ENCODE measurements around the gene CLEC11A.

DNA sequence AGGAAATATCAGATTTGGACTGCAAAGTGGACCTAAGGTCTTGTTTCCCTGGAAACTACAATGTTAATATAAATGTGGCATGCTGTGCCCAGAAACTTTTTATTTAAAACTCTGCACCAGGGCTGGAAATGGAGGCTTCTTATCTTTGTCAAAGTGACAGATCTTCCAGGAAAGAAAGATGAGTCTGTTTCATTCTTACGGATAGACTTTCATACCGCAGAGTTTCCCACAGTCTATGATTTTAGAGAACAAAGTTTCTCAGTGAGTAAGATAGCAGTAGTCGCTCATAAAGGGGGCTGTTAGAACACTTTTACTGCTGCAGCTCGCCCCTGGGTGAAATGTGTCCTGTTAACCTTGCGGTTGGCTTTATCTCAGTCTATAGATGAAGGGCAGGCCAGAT, 6.7 kb downstream of the CLEC11A start:
- TF ChIP-seq, protein P1, sequence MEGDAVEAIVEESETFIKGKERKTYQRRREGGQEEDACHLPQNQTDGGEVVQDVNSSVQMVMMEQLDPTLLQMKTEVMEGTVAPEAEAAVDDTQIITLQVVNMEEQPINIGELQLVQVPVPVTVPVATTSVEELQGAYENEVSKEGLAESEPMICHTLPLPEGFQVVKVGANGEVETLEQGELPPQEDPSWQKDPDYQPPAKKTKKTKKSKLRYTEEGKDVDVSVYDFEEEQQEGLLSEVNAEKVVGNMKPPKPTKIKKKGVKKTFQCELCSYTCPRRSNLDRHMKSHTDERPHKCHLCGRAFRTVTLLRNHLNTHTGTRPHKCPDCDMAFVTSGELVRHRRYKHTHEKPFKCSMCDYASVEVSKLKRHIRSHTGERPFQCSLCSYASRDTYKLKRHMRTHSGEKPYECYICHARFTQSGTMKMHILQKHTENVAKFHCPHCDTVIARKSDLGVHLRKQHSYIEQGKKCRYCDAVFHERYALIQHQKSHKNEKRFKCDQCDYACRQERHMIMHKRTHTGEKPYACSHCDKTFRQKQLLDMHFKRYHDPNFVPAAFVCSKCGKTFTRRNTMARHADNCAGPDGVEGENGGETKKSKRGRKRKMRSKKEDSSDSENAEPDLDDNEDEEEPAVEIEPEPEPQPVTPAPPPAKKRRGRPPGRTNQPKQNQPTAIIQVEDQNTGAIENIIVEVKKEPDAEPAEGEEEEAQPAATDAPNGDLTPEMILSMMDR (IDR thresholded peaks at IDR 0.05), result no peak
- no peak for TF ChIP-seq JUNB (IDR thresholded peaks at IDR 0.05)
- no peak for TF ChIP-seq POLR2A (IDR thresholded peaks at IDR 0.05; ENCODE audit: low read length)
- TF ChIP-seq, protein P2, sequence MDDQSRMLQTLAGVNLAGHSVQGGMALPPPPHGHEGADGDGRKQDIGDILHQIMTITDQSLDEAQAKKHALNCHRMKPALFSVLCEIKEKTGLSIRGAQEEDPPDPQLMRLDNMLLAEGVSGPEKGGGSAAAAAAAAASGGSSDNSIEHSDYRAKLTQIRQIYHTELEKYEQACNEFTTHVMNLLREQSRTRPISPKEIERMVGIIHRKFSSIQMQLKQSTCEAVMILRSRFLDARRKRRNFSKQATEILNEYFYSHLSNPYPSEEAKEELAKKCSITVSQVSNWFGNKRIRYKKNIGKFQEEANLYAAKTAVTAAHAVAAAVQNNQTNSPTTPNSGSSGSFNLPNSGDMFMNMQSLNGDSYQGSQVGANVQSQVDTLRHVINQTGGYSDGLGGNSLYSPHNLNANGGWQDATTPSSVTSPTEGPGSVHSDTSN (IDR thresholded peaks at IDR 0.05), result no peak
- no peak for TF ChIP-seq MAZ (IDR thresholded peaks at IDR 0.05; ENCODE audit: borderline replicate concordance, low read depth, low read length)
- TF ChIP-seq CHD2 (IDR thresholded peaks at IDR 0.05; ENCODE audit: low read length, partially characterized antibody), result no peak
- TF ChIP-seq CHD4 (IDR thresholded peaks at IDR 0.05; ENCODE audit: borderline replicate concordance), result no peak
- TF ChIP-seq CEBPB (IDR thresholded peaks at IDR 0.05), result no peak
- no peak for TF ChIP-seq RARB (CRISPR knock-in tag; IDR thresholded peaks at IDR 0.05)
- no peak for TF ChIP-seq SREBF2 (IDR thresholded peaks at IDR 0.05)
- TF ChIP-seq POLR2AphosphoS2 (conservative IDR thresholded peaks at IDR 0.05; ENCODE audit: low read length), result no peak
- TF ChIP-seq EP300 (IDR thresholded peaks at IDR 0.05), result no peak
- TF ChIP-seq ZNF302 (CRISPR knock-in tag; IDR thresholded peaks at IDR 0.05), result no peak
